Mucosa of stomach (tissue), 1 donor: Measurements from ENCODE around the gene RASAL3.

Source experiments
- H3K27me3 ChIP-seq: one replicate; pipeline ENCODE4 v1.7.0; 2013; ENCODE audit warnings: mild to moderate bottlenecking, low read length; ENCODE audit not compliant: control insufficient read depth, insufficient read depth
- H3K36me3 ChIP-seq: one replicate; pipeline ENCODE4 v1.7.0; 2013; ENCODE audit warnings: low read length; ENCODE audit not compliant: control insufficient read depth, insufficient read depth
- H3K4me1 ChIP-seq: one replicate; pipeline ENCODE4 v1.7.0; 2013; ENCODE audit warnings: mild to moderate bottlenecking, low read length; ENCODE audit not compliant: control insufficient read depth, insufficient read depth
- H3K4me3 ChIP-seq: one replicate; pipeline ENCODE4 v1.7.0; 2013; ENCODE audit warnings: low read length
- H3K9ac ChIP-seq: one replicate; pipeline ENCODE4 v1.7.0; 2013; ENCODE audit warnings: mild to moderate bottlenecking, low read length, moderate library complexity
- H3K9me3 ChIP-seq: one replicate; pipeline ENCODE4 v1.7.0; 2013; ENCODE audit warnings: mild to moderate bottlenecking, low read length, moderate library complexity; ENCODE audit not compliant: control insufficient read depth
- donor health status: Pancreatic carcinoma.

Gene RASAL3

DNA sequence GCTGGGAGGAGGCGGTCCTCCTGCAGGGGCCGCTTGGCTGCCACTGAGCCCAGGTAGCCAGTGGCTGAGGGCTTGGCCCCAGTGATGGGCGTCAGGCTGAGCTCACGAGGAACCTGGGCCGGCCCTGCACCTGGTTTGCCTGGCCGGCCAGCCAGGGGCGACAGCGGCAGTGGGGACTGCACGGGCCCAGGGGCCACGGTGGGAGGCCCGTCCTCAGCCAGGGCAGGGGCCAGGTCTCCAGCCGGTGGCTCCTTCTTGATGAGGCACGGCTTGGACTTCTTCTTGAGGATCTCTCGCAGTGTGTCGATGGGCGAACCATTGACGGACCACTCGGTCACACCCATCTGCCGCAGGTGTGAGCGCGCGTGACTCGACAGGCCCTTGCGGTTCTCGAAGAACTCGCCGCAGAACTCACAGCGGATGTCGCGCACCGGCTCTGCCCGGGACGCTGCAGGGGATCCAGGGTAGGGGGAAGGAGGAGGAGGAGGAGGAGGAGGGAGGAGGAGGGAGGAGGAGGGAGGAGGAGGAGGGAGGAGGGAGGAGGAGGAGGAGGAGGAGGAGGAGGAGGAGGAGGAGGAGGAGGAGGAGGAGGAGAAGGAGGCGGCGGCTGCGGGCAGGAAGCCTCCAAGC, 38.9 kb downstream of the RASAL3 start:
- H3K4me1 ChIP-seq, result peaks cover 1% of the 10 kb centered on the region
- peaks cover 6% of the 10 kb centered on the region for H3K36me3 ChIP-seq
- H3K4me3 ChIP-seq, result no peak overlapping the region
- no peaks in the 10 kb centered on the region for H3K27me3 ChIP-seq
- H3K9ac ChIP-seq, result no peak overlapping the region
- H3K9me3 ChIP-seq, result no peaks in the 10 kb centered on the region

DNA sequence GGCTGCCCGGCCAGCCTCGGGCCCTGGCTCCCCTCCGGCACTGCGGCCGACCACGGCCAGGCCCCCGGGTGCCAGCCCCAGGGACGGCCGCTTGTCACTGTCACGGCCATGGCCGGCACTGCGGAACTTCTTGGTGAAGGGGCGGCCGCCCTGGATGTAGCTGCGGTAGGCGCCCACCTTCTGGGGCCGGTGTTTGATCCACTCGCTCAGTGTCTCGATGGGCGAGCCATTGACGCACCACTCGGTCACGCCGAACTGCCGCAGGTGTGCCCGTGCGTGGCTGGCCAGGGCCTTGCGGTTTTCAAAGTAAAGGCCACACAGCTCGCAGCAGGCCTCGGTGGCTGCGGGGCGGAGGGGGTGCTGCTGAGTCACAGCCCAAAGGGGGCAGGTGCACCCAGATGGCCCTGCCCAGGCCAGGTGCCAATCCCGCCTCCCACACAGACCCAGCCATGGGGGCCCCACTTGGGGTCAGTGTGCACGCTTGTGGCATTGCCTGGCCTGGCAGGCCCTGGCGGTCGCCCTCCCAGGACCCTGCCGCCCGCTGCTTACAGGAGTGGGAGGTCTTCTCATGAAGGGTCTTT, 39.6 kb downstream of the RASAL3 start:
- H3K4me3 ChIP-seq, result no peak overlapping the region
- H3K9ac ChIP-seq, result no peak overlapping the region
- no peaks in the 10 kb centered on the region for H3K27me3 ChIP-seq
- peaks cover 6% of the 10 kb centered on the region for H3K36me3 ChIP-seq
- H3K9me3 ChIP-seq, result no peaks in the 10 kb centered on the region
- no peaks in the 10 kb centered on the region for H3K4me1 ChIP-seq

DNA sequence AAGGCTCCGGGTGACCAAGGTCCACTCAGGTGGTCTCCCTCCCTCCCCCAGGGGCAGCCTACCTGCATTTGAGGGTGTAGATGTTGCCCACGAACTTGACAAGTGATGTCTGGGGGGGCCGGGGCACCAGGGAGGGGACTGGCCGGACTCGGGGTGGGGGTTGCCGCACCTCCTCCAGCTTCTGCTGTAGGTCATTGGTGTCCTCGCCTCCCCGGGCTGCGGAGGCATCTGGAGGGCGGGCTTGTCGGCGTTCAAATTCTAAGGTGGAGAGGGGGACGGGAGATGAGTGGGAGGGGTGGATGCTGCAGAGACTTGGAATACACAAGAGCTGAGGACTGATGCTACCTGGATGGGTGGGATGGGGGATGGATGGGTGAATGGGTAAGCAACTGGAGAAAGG, 40.2 kb downstream of the RASAL3 start:
- peaks cover 6% of the 10 kb centered on the region for H3K36me3 ChIP-seq
- no peaks in the 10 kb centered on the region for H3K27me3 ChIP-seq
- H3K9ac ChIP-seq, result no peak overlapping the region
- no peaks in the 10 kb centered on the region for H3K9me3 ChIP-seq
- no peak overlapping the region for H3K4me3 ChIP-seq
- H3K4me1 ChIP-seq, result peaks cover 6% of the 10 kb centered on the region

DNA sequence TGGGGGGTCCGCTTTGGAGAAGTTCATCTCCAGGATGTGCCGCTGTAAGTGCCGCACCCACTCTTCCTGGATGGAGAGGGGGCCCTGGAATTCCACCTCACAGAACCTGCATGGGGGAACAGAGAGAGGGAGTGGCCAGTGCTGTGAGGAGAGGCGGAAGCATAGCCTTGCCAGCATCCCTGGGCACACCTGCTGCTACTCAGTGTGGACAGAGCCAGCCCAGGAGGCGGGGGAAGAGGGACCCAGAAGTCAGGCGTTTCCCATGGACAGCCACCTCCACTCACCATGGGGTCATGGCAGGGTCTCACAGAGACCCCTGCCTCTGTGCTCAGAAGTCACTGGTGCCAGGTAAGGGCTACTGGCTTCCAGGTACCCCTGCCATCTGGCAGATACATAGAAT, 41.2 kb downstream of the RASAL3 start:
- Histone ChIP-seq H3K4me3 (no peak overlapping the region), H3K9ac (no peak overlapping the region), H3K36me3 (peaks cover 6% of the 10 kb centered on the region), H3K4me1 (peaks cover 6% of the 10 kb centered on the region), H3K9me3 (no peaks in the 10 kb centered on the region), H3K27me3 (no peaks in the 10 kb centered on the region)

DNA sequence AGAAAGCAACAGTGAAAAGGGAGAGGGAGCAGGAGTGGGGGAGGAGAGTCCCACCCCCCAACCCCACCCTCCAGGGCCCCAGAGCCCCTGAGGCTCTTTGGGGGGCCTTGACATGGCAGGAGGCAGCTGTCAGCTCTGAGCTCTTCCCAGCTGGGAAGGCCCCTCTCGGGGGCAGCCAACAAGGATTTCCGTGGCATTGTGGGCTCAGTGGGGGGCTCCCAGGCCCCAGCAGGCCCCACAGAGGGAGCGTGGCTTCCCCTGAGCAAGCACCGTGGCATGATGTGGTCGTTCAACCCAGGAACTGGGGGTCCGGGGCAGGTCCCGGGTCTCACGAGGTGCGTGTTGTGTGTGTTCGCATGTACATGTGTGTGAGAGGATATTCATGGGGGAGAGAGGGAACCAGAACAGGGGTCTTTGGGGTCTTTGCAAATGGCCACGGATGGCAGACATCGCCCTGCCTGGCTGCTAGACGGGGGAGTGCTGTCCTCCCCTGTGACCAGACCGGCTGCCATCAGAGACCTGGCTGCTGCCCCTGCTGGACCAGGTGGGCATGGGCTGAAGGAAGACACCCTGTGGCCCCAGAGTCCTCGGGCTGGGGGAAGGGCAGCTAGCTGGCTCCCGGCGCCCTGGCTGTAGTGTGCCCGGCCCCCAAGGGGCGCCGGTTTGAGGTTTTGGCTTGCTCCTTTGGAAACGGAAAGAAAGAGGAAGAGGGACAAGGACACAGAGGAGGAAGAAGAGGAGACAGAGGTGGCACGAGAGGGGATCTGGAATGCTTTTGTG, 41.9 kb downstream of the RASAL3 start:
- H3K9ac ChIP-seq, result no peak overlapping the region
- H3K4me1 ChIP-seq, result peaks cover 11% of the 10 kb centered on the region
- peaks cover 6% of the 10 kb centered on the region for H3K36me3 ChIP-seq
- no peak overlapping the region for H3K4me3 ChIP-seq
- no peaks in the 10 kb centered on the region for H3K27me3 ChIP-seq
- no peaks in the 10 kb centered on the region for H3K9me3 ChIP-seq

DNA sequence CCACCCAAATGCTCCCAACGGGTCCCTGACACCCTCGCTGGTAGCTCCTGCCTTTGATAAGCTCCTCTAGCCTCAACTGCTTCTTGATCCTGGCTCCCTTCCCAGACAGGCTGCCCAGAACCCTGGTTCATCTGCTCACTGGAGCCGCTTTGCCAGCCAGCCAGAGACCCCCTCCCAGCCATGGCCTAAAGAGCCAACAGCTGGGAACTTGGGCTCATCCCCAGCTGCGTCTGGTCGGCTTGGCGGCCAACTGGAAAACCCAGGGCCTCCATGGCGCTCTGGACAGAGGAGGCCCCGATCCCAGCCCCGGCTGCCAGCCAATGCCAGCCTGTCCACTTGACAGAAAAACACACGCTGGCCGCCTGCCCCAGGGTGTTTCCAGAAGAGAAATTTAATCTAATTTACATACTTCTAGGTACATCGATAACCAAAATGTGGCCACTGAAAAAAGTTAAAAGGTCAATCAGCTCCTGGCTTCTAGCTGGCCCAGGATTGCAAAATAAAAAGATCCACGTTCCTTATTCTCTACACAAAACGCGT, 42.6 kb downstream of the RASAL3 start:
- H3K27me3 ChIP-seq, result no peaks in the 10 kb centered on the region
- H3K9me3 ChIP-seq, result no peaks in the 10 kb centered on the region
- H3K4me1 ChIP-seq, result peaks cover 18% of the 10 kb centered on the region
- H3K9ac ChIP-seq, result no peak overlapping the region
- no peak overlapping the region for H3K4me3 ChIP-seq
- peaks cover 6% of the 10 kb centered on the region for H3K36me3 ChIP-seq

DNA sequence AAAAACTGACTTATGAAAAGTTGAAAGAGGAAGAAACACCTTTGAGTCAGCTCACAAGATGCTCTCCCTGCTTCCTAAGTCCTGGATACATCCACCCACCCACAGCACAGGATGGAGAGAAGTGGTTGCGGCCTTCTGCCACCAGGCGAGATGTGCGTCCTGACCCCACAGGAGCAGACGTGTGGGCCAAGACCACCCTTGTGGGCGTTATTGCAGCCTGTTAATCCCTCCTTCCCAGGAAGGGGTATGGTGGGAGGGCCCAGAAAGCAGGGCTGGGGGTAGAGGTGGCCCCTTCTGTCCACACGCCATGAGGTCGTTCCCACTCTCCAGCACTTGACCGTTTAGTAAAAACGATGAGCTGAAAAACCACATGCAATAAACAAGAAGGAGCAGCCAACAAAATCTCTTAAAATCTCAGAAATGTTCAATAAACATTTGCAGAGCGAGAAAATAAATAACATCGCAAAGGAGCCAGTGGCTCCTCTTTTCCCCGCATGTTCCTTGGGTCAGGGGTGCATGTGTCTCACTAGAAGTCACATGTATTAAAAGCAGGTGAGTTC, 43.1 kb downstream of the RASAL3 start:
- Histone ChIP-seq H3K36me3 (peaks cover 6% of the 10 kb centered on the region), H3K4me3 (no peak overlapping the region), H3K4me1 (peaks cover 24% of the 10 kb centered on the region), H3K9ac (no peak overlapping the region), H3K9me3 (no peaks in the 10 kb centered on the region), H3K27me3 (no peaks in the 10 kb centered on the region)

DNA sequence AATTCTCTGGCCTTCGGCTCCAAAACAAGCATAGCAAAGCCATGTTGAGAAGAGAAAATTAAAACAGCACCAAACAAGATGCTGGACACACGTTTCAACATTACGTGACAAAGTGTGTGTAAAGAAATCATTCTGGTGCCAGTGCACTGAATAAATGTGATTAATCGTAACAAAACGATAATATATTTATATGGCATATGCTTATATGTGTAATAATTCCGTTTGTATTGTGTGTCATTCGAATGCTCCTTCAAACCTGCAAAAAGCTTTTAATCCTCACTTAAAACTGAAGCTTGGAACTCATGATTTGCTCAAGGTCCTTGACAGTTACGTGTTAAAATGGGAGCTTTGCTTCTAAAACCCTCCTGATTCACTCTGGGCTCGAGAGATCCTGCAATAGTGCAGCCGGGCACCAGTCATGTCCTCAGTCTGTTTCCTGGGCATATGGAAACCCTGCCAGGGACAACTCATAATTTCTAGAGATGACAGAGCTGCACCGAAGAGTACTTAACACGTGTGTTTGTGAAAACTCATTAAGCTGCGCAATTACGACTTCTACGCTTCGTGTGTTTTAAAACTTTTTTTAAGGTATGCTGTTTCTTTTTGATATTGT, 44.8 kb downstream of the RASAL3 start:
- Histone ChIP-seq H3K27me3 (no peaks in the 10 kb centered on the region), H3K9me3 (no peaks in the 10 kb centered on the region), H3K4me1 (peaks cover 25% of the 10 kb centered on the region), H3K9ac (peak overlapping the region; percentile 48), H3K36me3 (peaks cover 6% of the 10 kb centered on the region), H3K4me3 (peak overlapping the region; percentile 34)

DNA sequence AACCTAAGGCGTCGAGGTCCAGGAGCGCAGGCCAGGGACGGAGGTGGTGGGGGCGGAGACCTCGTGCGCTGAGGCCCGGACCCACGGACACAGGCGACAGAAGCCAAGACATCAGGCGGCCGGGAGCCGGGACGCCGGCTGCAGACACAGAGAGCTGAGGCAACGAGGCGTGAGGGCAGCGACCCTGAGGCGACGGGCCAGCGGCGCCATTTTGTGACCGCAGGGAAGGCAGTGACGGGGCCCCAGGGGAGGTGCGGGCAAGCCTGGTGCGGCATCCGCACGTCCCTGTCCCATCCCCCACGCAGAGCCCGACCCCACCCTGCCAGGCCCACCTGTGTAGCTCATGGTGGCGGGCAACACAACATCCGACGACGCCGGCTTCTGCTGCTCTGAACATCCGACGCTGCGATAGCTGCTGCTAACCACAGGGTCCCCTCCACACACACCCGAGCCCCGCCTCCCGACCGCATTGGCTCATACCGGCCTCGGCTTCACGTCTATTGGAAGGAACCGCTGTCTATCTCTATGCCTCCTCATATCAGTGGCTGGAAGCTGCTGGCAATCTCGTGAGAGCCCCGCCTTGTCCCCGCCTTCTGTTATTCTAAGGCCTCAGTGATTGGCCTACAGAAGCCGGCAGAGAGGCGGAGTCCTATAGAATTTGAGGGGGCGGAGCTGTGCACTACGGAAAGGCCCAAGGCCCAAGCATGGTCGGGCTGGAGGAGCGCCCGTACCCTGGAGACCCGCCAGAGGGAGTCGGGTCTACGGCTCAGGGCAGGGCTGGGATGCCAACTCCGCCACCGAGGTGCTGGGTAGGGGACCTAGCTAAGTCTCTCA, 45.5 kb downstream of the RASAL3 start, which contains the start of gene AKAP8L:
Gene AKAP8L, minus strand, starts transcription at position 410 of the 834 bp plus-strand sequence. Its CDS starts 65 bp downstream, at position 345.
- Histone ChIP-seq H3K4me1 (peaks cover 25% of the 10 kb centered on the region), H3K9ac (peak within 1 kb of the TSS; percentile 94), H3K36me3 (peaks cover 6% of the 10 kb centered on the region), H3K27me3 (no peaks in the 10 kb centered on the region), H3K9me3 (no peaks in the 10 kb centered on the region), H3K4me3 (peak within 1 kb of the TSS; percentile 92)

DNA sequence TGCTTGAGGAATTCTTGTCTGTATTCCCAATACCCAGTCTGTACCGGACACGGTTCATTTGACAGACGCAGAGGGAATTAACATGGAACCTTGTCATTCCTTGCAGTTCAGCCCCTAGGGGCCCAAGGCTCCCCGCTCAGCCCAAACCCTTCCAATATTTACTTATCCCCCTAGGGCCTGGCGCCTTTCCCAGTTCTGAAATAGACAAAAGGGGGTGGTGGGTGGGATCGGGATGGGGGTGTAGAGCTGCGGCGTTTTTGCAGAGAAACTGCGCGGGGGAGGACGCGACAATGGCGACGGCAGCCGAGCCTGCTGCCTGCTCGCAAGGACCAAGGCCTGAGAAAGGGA, 46.1 kb downstream of the RASAL3 start:
- H3K4me1 ChIP-seq, result peaks cover 29% of the 10 kb centered on the region
- peaks cover under 1% of the 10 kb centered on the region for H3K36me3 ChIP-seq
- H3K9me3 ChIP-seq, result no peaks in the 10 kb centered on the region
- peak overlapping the region; percentile 94 for H3K9ac ChIP-seq
- peak overlapping the region; percentile 92 for H3K4me3 ChIP-seq
- no peaks in the 10 kb centered on the region for H3K27me3 ChIP-seq

DNA sequence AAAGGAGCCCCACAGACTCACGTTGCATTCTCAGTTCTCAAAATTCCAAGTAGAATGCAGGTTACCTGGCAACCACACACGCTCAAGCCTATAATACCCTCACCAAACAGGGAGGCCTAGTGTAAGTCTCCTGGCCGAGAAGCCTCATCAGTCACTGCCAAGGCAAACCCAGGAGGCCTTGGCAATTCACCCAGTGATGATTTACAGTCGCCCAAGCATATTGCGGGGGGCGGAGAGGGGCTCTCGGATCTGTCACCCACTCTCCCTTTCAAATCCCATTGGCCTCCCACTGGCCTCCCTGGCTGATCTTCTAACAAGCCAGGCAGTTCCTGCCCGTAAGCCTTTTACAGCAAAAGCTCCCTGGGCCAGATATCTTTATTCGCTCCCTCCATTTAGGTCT, 46.6 kb downstream of the RASAL3 start:
- H3K4me3 ChIP-seq, result peak overlapping the region; percentile 92
- peaks cover 34% of the 10 kb centered on the region for H3K4me1 ChIP-seq
- no peaks in the 10 kb centered on the region for H3K36me3 ChIP-seq
- H3K9ac ChIP-seq, result peak overlapping the region; percentile 94
- H3K27me3 ChIP-seq, result no peaks in the 10 kb centered on the region
- H3K9me3 ChIP-seq, result no peaks in the 10 kb centered on the region
